HepG2 (cell line): ENCODE results near the gene DHX8. TPM values are rescaled to one million over a fixed set of nuclear protein-coding genes. Genes with fewer than 3 reads are reported as not detected.

Experiments
- ATF7-NPFF ChIP-seq: sonication (generic); formaldehyde crosslinking; IDR thresholded peaks from 2 replicates; pipeline ENCODE4 v1.8.1; 2023; ENCODE audit warnings: mild to moderate bottlenecking, low read depth, missing genetic modification reagents, moderate library complexity
- DPF2 ChIP-seq: sonication (generic); formaldehyde crosslinking; IDR thresholded peaks from 2 replicates; pipeline ENCODE4 v1.4.0; 2020; ENCODE audit warnings: mild to moderate bottlenecking, low read depth, missing genetic modification reagents, borderline replicate concordance
- ELF1 ChIP-seq: sonication (generic); formaldehyde crosslinking; IDR thresholded peaks from 2 replicates; pipeline ENCODE4 v1.4.0; 2020; ENCODE audit warnings: missing genetic modification reagents
- GABPB1 ChIP-seq: IDR thresholded peaks from 2 replicates; pipeline ENCODE4 v1.6.1; 2016; ENCODE audit warnings: mild to moderate bottlenecking, missing genetic modification reagents, moderate library complexity, missing compliant biosample characterization
- GTF2F1 ChIP-seq: fragments of 150-350 bp; IDR thresholded peaks from 2 replicates; pipeline ENCODE4 v1.6.1; 2014; ENCODE audit warnings: low read length
- KLF9 ChIP-seq: IDR thresholded peaks from 2 replicates; pipeline ENCODE4 v1.6.1; 2016; ENCODE audit warnings: low read depth
- MYC ChIP-seq: sonication (generic); formaldehyde crosslinking; IDR thresholded peaks from 2 replicates; pipeline ENCODE4 v1.9.0; 2021; ENCODE audit warnings: missing genetic modification reagents, borderline replicate concordance
- NCOA1 ChIP-seq: sonication (generic); formaldehyde crosslinking; IDR thresholded peaks from 2 replicates; pipeline ENCODE4 v1.9.0; 2021; ENCODE audit warnings: missing genetic modification reagents
- PAWR ChIP-seq: sonication (generic); formaldehyde crosslinking; IDR thresholded peaks from 2 replicates; pipeline ENCODE4 v1.4.0; 2020; ENCODE audit warnings: missing genetic modification reagents, mild to moderate bottlenecking, borderline replicate concordance
- PAX8 ChIP-seq: sonication (generic); formaldehyde crosslinking; IDR thresholded peaks from 2 replicates; pipeline ENCODE4 v1.8.0; 2022; ENCODE audit warnings: mild to moderate bottlenecking, missing genetic modification reagents, borderline replicate concordance
- RXRA ChIP-seq: sonication (generic); formaldehyde crosslinking; IDR thresholded peaks from 2 replicates; pipeline ENCODE4 v1.5.1; 2020; ENCODE audit warnings: missing genetic modification reagents
- THAP11 ChIP-seq: IDR thresholded peaks from 2 replicates; pipeline ENCODE4 v1.6.1; 2016; ENCODE audit warnings: missing biosample characterization, missing genetic modification reagents
- ZFP36L1 ChIP-seq: sonication (generic); formaldehyde crosslinking; IDR thresholded peaks from 2 replicates; pipeline ENCODE4 v1.8.0; 2022; ENCODE audit warnings: mild to moderate bottlenecking, missing genetic modification reagents, moderate library complexity
- ZFP37 ChIP-seq: sonication (generic); formaldehyde crosslinking; IDR thresholded peaks from 2 replicates; pipeline ENCODE4 v1.4.0; 2020; ENCODE audit warnings: missing genetic modification reagents, borderline replicate concordance
- ZNF101 ChIP-seq: sonication (generic); formaldehyde crosslinking; IDR thresholded peaks from 2 replicates; pipeline ENCODE4 v1.4.0; 2020; ENCODE audit warnings: mild to moderate bottlenecking, low read depth, missing genetic modification reagents, borderline replicate concordance
- ZNF136 ChIP-seq: sonication (generic); formaldehyde crosslinking; IDR thresholded peaks from 2 replicates; pipeline ENCODE4 v1.8.1; 2022; ENCODE audit warnings: low read depth, mild to moderate bottlenecking, moderate library complexity, missing genetic modification reagents
- ZNF615 ChIP-seq: sonication (generic); formaldehyde crosslinking; IDR thresholded peaks from 2 replicates; pipeline ENCODE4 v1.5.0; 2020; ENCODE audit warnings: mild to moderate bottlenecking, missing genetic modification reagents, borderline replicate concordance
- ZNF768 ChIP-seq: sonication (generic); formaldehyde crosslinking; IDR thresholded peaks from 2 replicates; pipeline ENCODE4 v1.4.0; 2020; ENCODE audit warnings: missing genetic modification reagents
- polyA plus RNA-seq, 8 experiments: library from polyadenylated mRNA; depleted of rRNA in 3 of 8; stranded (reverse) in 7 of 8; unstranded in 1 of 8; fragments of >200 nt; fragmentation: Illumina TruSeq in 4 of 8; extraction: Trizol in 4 of 8; gene quantifications; 2 replicates each; pipeline versions ENCODE4 v1.2.1 to v1.2.3, GENCODE V29; 2011 to 2016; ENCODE audit warnings: low read depth in 4 of 8, missing spikeins in 1 of 8, mixed read lengths in 1 of 8; ENCODE audit not compliant: insufficient read depth in 1 of 8
- total RNA-seq, 5 experiments: library from RNA; depleted of rRNA; stranded (reverse); fragments of >200 nt; fragmentation: Illumina TruSeq; extraction: Trizol; gene quantifications; 2 replicates each; pipeline ENCODE4 v1.2.3, GENCODE V29; 2016; ENCODE audit warnings: low read depth in 1 of 5
- TF ChIP-seq, protein P1 (sequence below): sonication (generic); formaldehyde crosslinking; conservative IDR thresholded peaks from 2 replicates; pipeline ENCODE4 v1.8.0; 2022; ENCODE audit warnings: low read depth, missing genetic modification reagents
- TF ChIP-seq, protein P2 (sequence below): sonication (generic); formaldehyde crosslinking; IDR thresholded peaks from 2 replicates; pipeline ENCODE4 v1.5.0; 2020; ENCODE audit warnings: missing genetic modification reagents
- TF ChIP-seq, protein P3 (sequence below): sonication (generic); formaldehyde crosslinking; IDR thresholded peaks from 2 replicates; pipeline ENCODE4 v1.4.0; 2020; ENCODE audit warnings: low read depth, missing genetic modification reagents
- TF ChIP-seq, protein P4 (sequence below): sonication (generic); formaldehyde crosslinking; IDR thresholded peaks from 2 replicates; pipeline ENCODE4 v1.5.1; 2020; ENCODE audit warnings: missing genetic modification reagents, mild to moderate bottlenecking, borderline replicate concordance
- TF ChIP-seq, protein P5 (sequence below): sonication (generic); formaldehyde crosslinking; IDR thresholded peaks from 2 replicates; pipeline ENCODE4 v1.8.0; 2022; ENCODE audit warnings: mild to moderate bottlenecking, missing genetic modification reagents, borderline replicate concordance

The DHX8 gene
- total and polyA plus RNA-seq, 2 of the 13 experiments (the other 11 are each of a cell fraction or from before 2014, with no cell fraction given), result 24.8 to 48.9 TPM

DNA sequence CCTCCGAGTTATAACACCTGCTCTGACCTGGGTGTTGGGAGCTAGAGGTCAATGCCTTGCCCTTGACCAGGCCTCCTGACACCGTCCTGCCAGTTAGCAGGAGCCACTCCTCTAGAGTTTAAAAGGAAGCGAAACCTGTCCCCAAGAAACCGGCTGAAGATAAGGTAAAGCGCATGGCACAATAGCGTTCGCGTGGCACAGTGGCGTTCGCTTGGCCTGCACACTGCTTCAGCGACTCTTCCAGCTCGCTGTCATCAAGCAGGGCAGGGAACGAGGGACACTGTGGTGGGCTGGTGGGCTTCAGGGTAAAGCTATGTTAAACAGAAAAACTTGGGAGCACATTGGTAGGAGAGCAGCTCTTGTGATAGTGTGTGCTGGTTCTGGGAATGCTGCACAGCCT is 90.6 kb downstream of the DHX8 start (continued):
- TF ChIP-seq THAP11 (no peak), GTF2F1 (no peak), PAX8 (CRISPR knock-in tag) (no peak), ZNF101 (CRISPR knock-in tag) (no peak), GABPB1 (CRISPR knock-in tag) (peak; percentile 18; the same call in 1 of the 2 replicates), DPF2 (CRISPR knock-in tag) (no peak), ZNF615 (CRISPR knock-in tag) (no peak), NCOA1 (CRISPR knock-in tag) (peak; percentile 84), ELF1 (no peak), ZNF136 (no peak), ZNF768 (no peak; the same call in 1 of the 2 replicates), ATF7-NPFF (CRISPR knock-in tag) (0 out of 2 replicates have a peak, but pooled peaks have one; percentile 35), ZFP37 (CRISPR knock-in tag) (no peak), RXRA (CRISPR knock-in tag) (peak; percentile 22; the same call in 1 of the 2 replicates), ZFP36L1 (CRISPR knock-in tag) (no peak), PAWR (no peak), KLF9 (no peak), MYC (CRISPR knock-in tag) (no peak; the same call in 1 of the 2 replicates)
- TF ChIP-seq, protein P1, sequence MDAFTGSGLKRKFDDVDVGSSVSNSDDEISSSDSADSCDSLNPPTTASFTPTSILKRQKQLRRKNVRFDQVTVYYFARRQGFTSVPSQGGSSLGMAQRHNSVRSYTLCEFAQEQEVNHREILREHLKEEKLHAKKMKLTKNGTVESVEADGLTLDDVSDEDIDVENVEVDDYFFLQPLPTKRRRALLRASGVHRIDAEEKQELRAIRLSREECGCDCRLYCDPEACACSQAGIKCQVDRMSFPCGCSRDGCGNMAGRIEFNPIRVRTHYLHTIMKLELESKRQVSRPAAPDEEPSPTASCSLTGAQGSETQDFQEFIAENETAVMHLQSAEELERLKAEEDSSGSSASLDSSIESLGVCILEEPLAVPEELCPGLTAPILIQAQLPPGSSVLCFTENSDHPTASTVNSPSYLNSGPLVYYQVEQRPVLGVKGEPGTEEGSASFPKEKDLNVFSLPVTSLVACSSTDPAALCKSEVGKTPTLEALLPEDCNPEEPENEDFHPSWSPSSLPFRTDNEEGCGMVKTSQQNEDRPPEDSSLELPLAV, result no peak
- TF ChIP-seq, protein P2, sequence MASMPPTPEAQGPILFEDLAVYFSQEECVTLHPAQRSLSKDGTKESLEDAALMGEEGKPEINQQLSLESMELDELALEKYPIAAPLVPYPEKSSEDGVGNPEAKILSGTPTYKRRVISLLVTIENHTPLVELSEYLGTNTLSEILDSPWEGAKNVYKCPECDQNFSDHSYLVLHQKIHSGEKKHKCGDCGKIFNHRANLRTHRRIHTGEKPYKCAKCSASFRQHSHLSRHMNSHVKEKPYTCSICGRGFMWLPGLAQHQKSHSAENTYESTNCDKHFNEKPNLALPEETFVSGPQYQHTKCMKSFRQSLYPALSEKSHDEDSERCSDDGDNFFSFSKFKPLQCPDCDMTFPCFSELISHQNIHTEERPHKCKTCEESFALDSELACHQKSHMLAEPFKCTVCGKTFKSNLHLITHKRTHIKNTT, result no peak
- TF ChIP-seq, protein P3, sequence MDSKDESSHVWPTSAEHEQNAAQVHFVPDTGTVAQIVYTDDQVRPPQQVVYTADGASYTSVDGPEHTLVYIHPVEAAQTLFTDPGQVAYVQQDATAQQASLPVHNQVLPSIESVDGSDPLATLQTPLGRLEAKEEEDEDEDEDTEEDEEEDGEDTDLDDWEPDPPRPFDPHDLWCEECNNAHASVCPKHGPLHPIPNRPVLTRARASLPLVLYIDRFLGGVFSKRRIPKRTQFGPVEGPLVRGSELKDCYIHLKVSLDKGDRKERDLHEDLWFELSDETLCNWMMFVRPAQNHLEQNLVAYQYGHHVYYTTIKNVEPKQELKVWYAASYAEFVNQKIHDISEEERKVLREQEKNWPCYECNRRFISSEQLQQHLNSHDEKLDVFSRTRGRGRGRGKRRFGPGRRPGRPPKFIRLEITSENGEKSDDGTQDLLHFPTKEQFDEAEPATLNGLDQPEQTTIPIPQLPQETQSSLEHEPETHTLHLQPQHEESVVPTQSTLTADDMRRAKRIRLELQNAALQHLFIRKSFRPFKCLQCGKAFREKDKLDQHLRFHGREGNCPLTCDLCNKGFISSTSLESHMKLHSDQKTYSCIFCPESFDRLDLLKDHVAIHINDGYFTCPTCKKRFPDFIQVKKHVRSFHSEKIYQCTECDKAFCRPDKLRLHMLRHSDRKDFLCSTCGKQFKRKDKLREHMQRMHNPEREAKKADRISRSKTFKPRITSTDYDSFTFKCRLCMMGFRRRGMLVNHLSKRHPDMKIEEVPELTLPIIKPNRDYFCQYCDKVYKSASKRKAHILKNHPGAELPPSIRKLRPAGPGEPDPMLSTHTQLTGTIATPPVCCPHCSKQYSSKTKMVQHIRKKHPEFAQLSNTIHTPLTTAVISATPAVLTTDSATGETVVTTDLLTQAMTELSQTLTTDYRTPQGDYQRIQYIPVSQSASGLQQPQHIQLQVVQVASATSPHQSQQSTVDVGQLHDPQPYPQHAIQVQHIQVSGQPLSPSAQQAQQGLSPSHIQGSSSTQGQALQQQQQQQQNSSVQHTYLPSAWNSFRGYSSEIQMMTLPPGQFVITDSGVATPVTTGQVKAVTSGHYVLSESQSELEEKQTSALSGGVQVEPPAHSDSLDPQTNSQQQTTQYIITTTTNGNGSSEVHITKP (CRISPR knock-in tag), result no peak
- TF ChIP-seq, protein P4, sequence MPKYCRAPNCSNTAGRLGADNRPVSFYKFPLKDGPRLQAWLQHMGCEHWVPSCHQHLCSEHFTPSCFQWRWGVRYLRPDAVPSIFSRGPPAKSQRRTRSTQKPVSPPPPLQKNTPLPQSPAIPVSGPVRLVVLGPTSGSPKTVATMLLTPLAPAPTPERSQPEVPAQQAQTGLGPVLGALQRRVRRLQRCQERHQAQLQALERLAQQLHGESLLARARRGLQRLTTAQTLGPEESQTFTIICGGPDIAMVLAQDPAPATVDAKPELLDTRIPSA, result no peak
- TF ChIP-seq, protein P5, sequence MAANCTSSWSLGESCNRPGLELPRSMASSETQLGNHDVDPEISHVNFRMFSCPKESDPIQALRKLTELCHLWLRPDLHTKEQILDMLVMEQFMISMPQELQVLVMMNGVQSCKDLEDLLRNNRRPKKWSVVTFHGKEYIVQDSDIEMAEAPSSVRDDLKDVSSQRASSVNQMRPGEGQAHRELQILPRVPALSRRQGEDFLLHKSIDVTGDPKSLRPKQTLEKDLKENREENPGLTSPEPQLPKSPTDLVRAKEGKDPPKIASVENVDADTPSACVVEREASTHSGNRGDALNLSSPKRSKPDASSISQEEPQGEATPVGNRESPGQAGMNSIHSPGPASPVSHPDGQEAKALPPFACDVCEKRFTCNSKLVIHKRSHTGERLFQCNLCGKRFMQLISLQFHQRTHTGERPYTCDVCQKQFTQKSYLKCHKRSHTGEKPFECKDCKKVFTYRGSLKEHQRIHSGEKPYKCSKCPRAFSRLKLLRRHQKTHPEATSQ (CRISPR knock-in tag), result no peak
